GM19193 (cell line): ENCODE measurements around the gene ANKRD65.

Experiments
- POLR2A ChIP-seq: IDR thresholded peaks from 4 replicates; pipeline ENCODE4 v1.6.1; 2011; ENCODE audit not compliant: insufficient read depth, insufficient read length; ENCODE audit errors: extremely low read depth

The ANKRD65 gene

GRCh38 chr1:1385931-1386330 is 35.1 kb downstream of the ANKRD65 start:
- TF ChIP-seq POLR2A: no peak

GRCh38 chr1:1381294-1381693 is 39.8 kb downstream of the ANKRD65 start:
- no peak for TF ChIP-seq POLR2A

GRCh38 chr1:1380860-1381259 is 40.2 kb downstream of the ANKRD65 start:
- TF ChIP-seq POLR2A: no peak

- TF ChIP-seq POLR2A: no peak
These were observed 43.4 kb downstream of the ANKRD65 start for GRCh38 chr1:1377540-1378205.

- TF ChIP-seq POLR2A: no peak
These were observed 44.4 kb downstream of the ANKRD65 start for GRCh38 chr1:1376551-1377226.

- TF ChIP-seq POLR2A: peak; percentile 63
These were observed 46.0 kb downstream of the ANKRD65 start, which contains the start of gene AURKAIP1 for GRCh38 chr1:1374929-1375662. Gene AURKAIP1 (minus strand): TSS chr1:1375207. CDS start chr1:1374756, 451 bp downstream.

- TF ChIP-seq POLR2A: no peak
These were observed 46.5 kb downstream of the ANKRD65 start for GRCh38 chr1:1374589-1374928.

GRCh38 chr1:1373815-1374588 is 47.1 kb downstream of the ANKRD65 start:
- no peak for TF ChIP-seq POLR2A

- TF ChIP-seq POLR2A: no peak
These were observed 47.8 kb downstream of the ANKRD65 start for GRCh38 chr1:1373051-1373814.

GRCh38 chr1:1371746-1372711 is 49.0 kb downstream of the ANKRD65 start:
- TF ChIP-seq POLR2A: no peak

GRCh38 chr1:1371364-1371745 is 49.7 kb downstream of the ANKRD65 start:
- TF ChIP-seq POLR2A: no peak

GRCh38 chr1:1370771-1371300 is 50.2 kb downstream of the ANKRD65 start:
- TF ChIP-seq POLR2A: no peak
